NCI-H146 treated with DMSO at 0.1 percent for 48 hours (cell line): ENCODE data around the gene PLPPR5.

Source experiments
- DNase-seq: peaks from one replicate; lab custom pipeline; 2025; ENCODE audit not compliant: unreplicated experiment; lab: John Stamatoyannopoulos, UW

Gene PLPPR5

GRCh38 chr1:98860329-98860728, 144.3 kb downstream of the PLPPR5 start:
- no peak for DNase-seq

GRCh38 chr1:98854137-98854536, 150.5 kb downstream of the PLPPR5 start:
- no peak for DNase-seq

- no peak for DNase-seq
Observed at GRCh38 chr1:98849969-98850636, 154.6 kb downstream of the PLPPR5 start.

- DNase-seq, result no peak
Observed at GRCh38 chr1:98842241-98842640, 162.4 kb downstream of the PLPPR5 start.
